SK-N-SH (cell line): ENCODE results near the gene COL15A1. TPM values are rescaled to one million over a fixed set of nuclear protein-coding genes. Genes with fewer than 3 reads are reported as not detected.

Experiments
- CTCF ChIA-PET: fragments of 300-600, 350-600 bp; formaldehyde crosslinking; extraction: SDS; loops from one replicate; lab custom pipeline; 2021; lab: Yijun Ruan, JAX
- POLR2A ChIA-PET: fragments of 350-600 bp; sonication (Branson Sonifier 250); formaldehyde crosslinking; extraction: SDS; loops from one replicate; lab custom pipeline; 2020; ENCODE audit warnings: antibody characterized with exemption, inconsistent platforms; lab: Yijun Ruan, JAX
- DNase-seq: peaks from one replicate; pipeline ENCODE4 v3.0.0; 2012
- H2AFZ ChIP-seq: fragments of 200-600 bp; sonication (generic); 2 replicates; pipeline ENCODE4 v1.8.1; 2016; ENCODE audit warnings: antibody characterized with exemption, mild to moderate bottlenecking, low read depth
- H3F3A ChIP-seq: fragments of 200-600 bp; sonication (generic); replicated peaks from 2 replicates; pipeline ENCODE3; 2016; ENCODE audit warnings: antibody characterized with exemption, mild to moderate bottlenecking; ENCODE audit not compliant: insufficient read depth
- H3K27ac ChIP-seq, 2 experiments: fragments of 200-500 bp in 1 of 2; fragments of 200-600 bp in 1 of 2; sonication (Bioruptor generic) in 1 of 2; sonication (generic), shearing (Covaris generic) in 1 of 2; 2 replicates each; pipeline versions ENCODE4 v1.5.1 to v1.6.1; 2014 to 2016; ENCODE audit warnings: low read depth in 2 of 2, inconsistent platforms in 1 of 2, low read length in 1 of 2, mild to moderate bottlenecking in 1 of 2, mixed read lengths in 1 of 2
- H3K27me3 ChIP-seq: fragments of 200-600 bp; sonication (generic), shearing (Covaris generic); 2 replicates; pipeline ENCODE4 v1.6.1; 2016; ENCODE audit warnings: mixed run types; ENCODE audit not compliant: insufficient read depth
- H3K36me3 ChIP-seq, 2 experiments: fragments of 200-500 bp in 1 of 2; fragments of 200-600 bp in 1 of 2; sonication (Bioruptor generic) in 1 of 2; sonication (generic) in 1 of 2; replicated peaks in 1 of 2; 2 replicates each; pipeline versions ENCODE3 to v1.5.1; 2014 to 2016; ENCODE audit warnings: low read length in 1 of 2, mild to moderate bottlenecking in 1 of 2; ENCODE audit not compliant: insufficient read depth in 2 of 2, control insufficient read depth in 1 of 2
- H3K4me1 ChIP-seq, 2 experiments: fragments of 200-500 bp in 1 of 2; fragments of 200-600 bp in 1 of 2; sonication (Bioruptor generic) in 1 of 2; sonication (generic), shearing (Covaris generic) in 1 of 2; 2 replicates each; pipeline versions ENCODE4 v1.5.1 to v1.6.1; 2014 to 2016; ENCODE audit warnings: low read depth in 1 of 2, low read length in 1 of 2, mixed run types in 1 of 2; ENCODE audit not compliant: insufficient read depth in 2 of 2, control insufficient read depth in 1 of 2
- H3K4me2 ChIP-seq: fragments of 200-600 bp; sonication (generic), shearing (Covaris generic); 2 replicates; pipeline ENCODE4 v1.6.1; 2017; ENCODE audit warnings: mixed run types
- H3K4me3 ChIP-seq, 2 experiments: fragments of 200-500 bp in 1 of 2; fragments of 200-600 bp in 1 of 2; sonication (Bioruptor generic) in 1 of 2; sonication (generic), shearing (Covaris generic) in 1 of 2; 2 replicates each; pipeline versions ENCODE4 v1.5.1 to v1.8.1; 2014 to 2016; ENCODE audit warnings: low read depth in 2 of 2, inconsistent platforms in 1 of 2, low read length in 1 of 2, mild to moderate bottlenecking in 1 of 2, mixed read lengths in 1 of 2, moderate library complexity in 1 of 2
- H3K79me2 ChIP-seq: fragments of 200-600 bp; sonication (generic); 2 replicates; pipeline ENCODE4 v1.8.1; 2017; ENCODE audit warnings: mild to moderate bottlenecking; ENCODE audit not compliant: insufficient read depth
- H3K9ac ChIP-seq: fragments of 200-600 bp; sonication (generic); 2 replicates; pipeline ENCODE4 v1.6.1; 2017; ENCODE audit warnings: mixed run types
- H3K9me2 ChIP-seq: fragments of 200-600 bp; sonication (generic); 2 replicates; pipeline ENCODE4 v1.6.1; 2017; ENCODE audit warnings: mixed run types
- H3K9me3 ChIP-seq: fragments of 200-600 bp; sonication (generic); 2 replicates; pipeline ENCODE4 v1.6.1; 2017; ENCODE audit warnings: mixed run types, mild to moderate bottlenecking, moderate library complexity
- H4K20me1 ChIP-seq: fragments of 200-600 bp; sonication (generic); 2 replicates; pipeline ENCODE4 v1.6.1; 2017; ENCODE audit warnings: mild to moderate bottlenecking, mixed run types; ENCODE audit not compliant: insufficient read depth
- EP300 ChIP-seq, 2 experiments: IDR thresholded peaks; 2 replicates each; pipeline versions ENCODE4 v1.4.0 to v1.6.1; 2012; ENCODE audit warnings: borderline replicate concordance in 1 of 2, low read depth in 1 of 2, low read length in 1 of 2
- EZH2phosphoT487 ChIP-seq: fragments of 200-600 bp; sonication (generic); IDR thresholded peaks from 2 replicates; pipeline ENCODE4 v1.6.1; 2017; ENCODE audit warnings: low read depth, mixed run types, mild to moderate bottlenecking, antibody characterized with exemption, moderate library complexity, borderline replicate concordance
- FOXJ3 ChIP-seq: sonication (generic); formaldehyde crosslinking; IDR thresholded peaks from 2 replicates; pipeline ENCODE4 v1.5.1; 2020; ENCODE audit warnings: mild to moderate bottlenecking, missing genetic modification reagents
- FOXM1 ChIP-seq: IDR thresholded peaks from 2 replicates; pipeline ENCODE4 v1.4.0; 2012; ENCODE audit warnings: low read depth, mild to moderate bottlenecking
- GATA2 ChIP-seq: sonication (generic); formaldehyde crosslinking; IDR thresholded peaks from 2 replicates; pipeline ENCODE4 v1.5.0; 2020; ENCODE audit warnings: mild to moderate bottlenecking, missing genetic modification reagents
- MEF2A ChIP-seq: IDR thresholded peaks from 2 replicates; pipeline ENCODE4 v1.4.0; 2012; ENCODE audit warnings: low read depth, borderline replicate concordance
- NFIC ChIP-seq: IDR thresholded peaks from 2 replicates; pipeline ENCODE4 v1.4.0; 2012; ENCODE audit warnings: borderline replicate concordance
- NRF1 ChIP-seq: IDR thresholded peaks from 2 replicates; pipeline ENCODE4 v1.6.1; 2012; ENCODE audit warnings: low read depth, mild to moderate bottlenecking, low read length
- POLR2AphosphoS5 ChIP-seq: IDR thresholded peaks from 2 replicates; pipeline ENCODE4 v1.6.1; 2012; ENCODE audit warnings: low read depth, low read length
- RFX5 ChIP-seq: IDR thresholded peaks from 2 replicates; pipeline ENCODE4 v1.6.1; 2012; ENCODE audit warnings: mild to moderate bottlenecking, improper control_type of control experiment, low read length
- RXRA ChIP-seq: IDR thresholded peaks from 2 replicates; pipeline ENCODE4 v1.4.0; 2012; ENCODE audit warnings: low read depth, mild to moderate bottlenecking, borderline replicate concordance
- SMC3 ChIP-seq: IDR thresholded peaks from 2 replicates; pipeline ENCODE4 v1.6.1; 2012; ENCODE audit warnings: low read depth, low read length, improper control_type of control experiment
- TAF1 ChIP-seq: IDR thresholded peaks from 2 replicates; pipeline ENCODE4 v1.6.1; 2012; ENCODE audit warnings: low read depth, mild to moderate bottlenecking, low read length, moderate library complexity, borderline replicate concordance
- TCF12 ChIP-seq: IDR thresholded peaks from 2 replicates; pipeline ENCODE4 v1.4.0; 2012
- TEAD4 ChIP-seq: IDR thresholded peaks from 2 replicates; pipeline ENCODE4 v1.4.0; 2012; ENCODE audit warnings: mild to moderate bottlenecking, borderline replicate concordance; ENCODE audit not compliant: insufficient read depth
- YY1 ChIP-seq: IDR thresholded peaks from 2 replicates; pipeline ENCODE4 v1.4.0; 2012; ENCODE audit warnings: low read depth, mild to moderate bottlenecking
- WGBS: methylation state at CpG from one replicate; pipeline ENCODE4 v1.1.6; 2017; ENCODE audit warnings: low lambda C conversion rate; 5-methylcytosine and 5-hydroxymethylcytosine counted together
- polyA plus RNA-seq, 3 experiments: library from polyadenylated mRNA; depleted of rRNA; stranded (reverse); fragments of >200 nt; gene quantifications; 2 replicates each; pipeline ENCODE4 v1.2.3, GENCODE V29; 2012
- TF ChIP-seq, protein P1 (sequence below): IDR thresholded peaks from 2 replicates; pipeline ENCODE4 v1.4.0; 2012; ENCODE audit warnings: low read depth
- TF ChIP-seq, protein P2 (sequence below): fragments of 200-600 bp; sonication (generic); IDR thresholded peaks from 2 replicates; pipeline ENCODE4 v1.6.1; 2017; ENCODE audit warnings: antibody characterized with exemption, mild to moderate bottlenecking, moderate library complexity
- TF ChIP-seq, protein P3 (sequence below): IDR thresholded peaks from 2 replicates; pipeline ENCODE4; 2012
- TF ChIP-seq, protein P4 (sequence below): fragments of 150-350 bp; IDR thresholded peaks from 2 replicates; pipeline ENCODE4 v1.6.1; 2016; ENCODE audit warnings: mild to moderate bottlenecking, low read depth, low read length

The COL15A1 gene
- polyA plus RNA-seq, 1 of the 3 experiments (the other 2 are of a cell fraction): 0.84 TPM

DNA sequence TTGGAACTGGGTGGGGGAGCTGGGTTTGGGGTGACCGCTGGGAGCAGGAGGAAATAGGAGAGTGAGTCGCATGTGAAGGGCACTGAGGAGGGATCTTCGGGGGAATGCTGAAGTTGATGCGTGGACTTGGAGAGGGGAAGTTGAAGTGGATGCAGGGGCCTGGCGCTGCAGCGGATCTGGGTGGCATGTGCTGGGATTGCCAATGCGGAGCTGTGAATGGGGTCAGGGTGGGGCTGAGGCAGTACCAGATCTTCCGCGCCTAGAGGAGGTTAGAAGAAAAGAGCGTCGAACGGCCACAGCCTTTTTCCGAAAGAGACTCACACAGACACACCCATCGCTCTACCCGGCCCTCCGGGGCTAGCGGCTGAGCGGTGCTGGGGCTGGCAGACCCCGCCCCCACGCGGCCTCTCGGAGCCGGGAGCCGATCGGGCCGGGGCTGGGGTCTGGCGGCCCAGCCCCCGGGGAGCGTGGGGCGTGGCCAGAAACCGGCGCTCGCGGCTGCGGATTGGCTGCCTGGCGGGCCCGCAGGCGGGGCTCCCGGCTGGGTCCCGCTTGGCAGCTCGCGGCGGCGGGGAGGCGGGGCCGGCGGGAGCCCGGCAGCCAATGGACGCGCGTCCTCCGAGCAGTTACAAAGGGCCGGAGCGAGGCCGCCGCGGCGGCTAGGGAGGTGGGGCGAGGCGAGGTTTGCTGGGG, 160.9 kb downstream of the COL15A1 start, which contains the start of gene TGFBR1:
TSS of gene TGFBR1 (plus strand) at position 655 of the 693 bp plus-strand sequence. CDS start 93 bp downstream, outside the sequence.
- H3K9me2 ChIP-seq: no peaks in the 10 kb centered on the region
- POLR2A ChIA-PET: interaction anchor here (0.7 to 1.3 kb wide), 2 partner anchors 12 to 440 kb away, joined by 3 to 6 read pairs; no protein-coding TSS in a partner anchor
- H3F3A ChIP-seq: peaks cover 3% of the 10 kb centered on the region
- no peaks in the 10 kb centered on the region for H3K36me3 ChIP-seq
- TF ChIP-seq, protein P1, sequence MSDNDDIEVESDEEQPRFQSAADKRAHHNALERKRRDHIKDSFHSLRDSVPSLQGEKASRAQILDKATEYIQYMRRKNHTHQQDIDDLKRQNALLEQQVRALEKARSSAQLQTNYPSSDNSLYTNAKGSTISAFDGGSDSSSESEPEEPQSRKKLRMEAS: peak; percentile 60; the same call in 1 of the 2 replicates
- TF ChIP-seq, protein P2, sequence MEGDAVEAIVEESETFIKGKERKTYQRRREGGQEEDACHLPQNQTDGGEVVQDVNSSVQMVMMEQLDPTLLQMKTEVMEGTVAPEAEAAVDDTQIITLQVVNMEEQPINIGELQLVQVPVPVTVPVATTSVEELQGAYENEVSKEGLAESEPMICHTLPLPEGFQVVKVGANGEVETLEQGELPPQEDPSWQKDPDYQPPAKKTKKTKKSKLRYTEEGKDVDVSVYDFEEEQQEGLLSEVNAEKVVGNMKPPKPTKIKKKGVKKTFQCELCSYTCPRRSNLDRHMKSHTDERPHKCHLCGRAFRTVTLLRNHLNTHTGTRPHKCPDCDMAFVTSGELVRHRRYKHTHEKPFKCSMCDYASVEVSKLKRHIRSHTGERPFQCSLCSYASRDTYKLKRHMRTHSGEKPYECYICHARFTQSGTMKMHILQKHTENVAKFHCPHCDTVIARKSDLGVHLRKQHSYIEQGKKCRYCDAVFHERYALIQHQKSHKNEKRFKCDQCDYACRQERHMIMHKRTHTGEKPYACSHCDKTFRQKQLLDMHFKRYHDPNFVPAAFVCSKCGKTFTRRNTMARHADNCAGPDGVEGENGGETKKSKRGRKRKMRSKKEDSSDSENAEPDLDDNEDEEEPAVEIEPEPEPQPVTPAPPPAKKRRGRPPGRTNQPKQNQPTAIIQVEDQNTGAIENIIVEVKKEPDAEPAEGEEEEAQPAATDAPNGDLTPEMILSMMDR: no peak
- peak; percentile 22; the same call in 1 of the 2 replicates for TF ChIP-seq TAF1
- TF ChIP-seq EZH2phosphoT487: no peak
- no peak for TF ChIP-seq RFX5
- TF ChIP-seq FOXM1: no peak
- TF ChIP-seq MEF2A: no peak
- peak; percentile 37; the same call in 1 of the 2 replicates for TF ChIP-seq NRF1
- TF ChIP-seq GATA2 (CRISPR knock-in tag): no peak
- no peak for TF ChIP-seq YY1
- no peak for TF ChIP-seq SMC3
- TF ChIP-seq, protein P3, sequence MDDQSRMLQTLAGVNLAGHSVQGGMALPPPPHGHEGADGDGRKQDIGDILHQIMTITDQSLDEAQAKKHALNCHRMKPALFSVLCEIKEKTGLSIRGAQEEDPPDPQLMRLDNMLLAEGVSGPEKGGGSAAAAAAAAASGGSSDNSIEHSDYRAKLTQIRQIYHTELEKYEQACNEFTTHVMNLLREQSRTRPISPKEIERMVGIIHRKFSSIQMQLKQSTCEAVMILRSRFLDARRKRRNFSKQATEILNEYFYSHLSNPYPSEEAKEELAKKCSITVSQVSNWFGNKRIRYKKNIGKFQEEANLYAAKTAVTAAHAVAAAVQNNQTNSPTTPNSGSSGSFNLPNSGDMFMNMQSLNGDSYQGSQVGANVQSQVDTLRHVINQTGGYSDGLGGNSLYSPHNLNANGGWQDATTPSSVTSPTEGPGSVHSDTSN: no peak
- no peak for TF ChIP-seq NFIC
- TF ChIP-seq EP300 (IDR thresholded peaks at IDR 0.05; ENCODE audit: borderline replicate concordance in 1 of 2, low read depth in 1 of 2, low read length in 1 of 2): no peak
- TF ChIP-seq RXRA: no peak
- TF ChIP-seq POLR2AphosphoS5: peak; percentile 49; the same call in 1 of the 2 replicates
- TF ChIP-seq, protein P4, sequence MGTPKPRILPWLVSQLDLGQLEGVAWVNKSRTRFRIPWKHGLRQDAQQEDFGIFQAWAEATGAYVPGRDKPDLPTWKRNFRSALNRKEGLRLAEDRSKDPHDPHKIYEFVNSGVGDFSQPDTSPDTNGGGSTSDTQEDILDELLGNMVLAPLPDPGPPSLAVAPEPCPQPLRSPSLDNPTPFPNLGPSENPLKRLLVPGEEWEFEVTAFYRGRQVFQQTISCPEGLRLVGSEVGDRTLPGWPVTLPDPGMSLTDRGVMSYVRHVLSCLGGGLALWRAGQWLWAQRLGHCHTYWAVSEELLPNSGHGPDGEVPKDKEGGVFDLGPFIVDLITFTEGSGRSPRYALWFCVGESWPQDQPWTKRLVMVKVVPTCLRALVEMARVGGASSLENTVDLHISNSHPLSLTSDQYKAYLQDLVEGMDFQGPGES: 0 out of 2 replicates have a peak, but pooled peaks have one; percentile 24
- no peak for TF ChIP-seq TEAD4
- TF ChIP-seq FOXJ3 (CRISPR knock-in tag): no peak
- 0 out of 2 replicates have a peak, but pooled peaks have one; percentile 13 for TF ChIP-seq TCF12
- TF ChIP-seq, all 33 proteins: peak for 6
- Histone ChIP-seq H3K4me2 (peak within 1 kb of the TSS; percentile 85), H3K27ac (peak within 1 kb of the TSS; percentile 76 to 82), H3K9ac (peak within 1 kb of the TSS; percentile 93), H3K4me1 (peaks cover 8 to 10% of the 10 kb centered on the region in 2 experiments), H3K4me3 (peak within 1 kb of the TSS; percentile 86 to 87), H4K20me1 (peaks cover 38% of the 10 kb centered on the region), H3K79me2 (peaks cover 42% of the 10 kb centered on the region), H3K27me3 (no peaks in the 10 kb centered on the region), H2AFZ (peak within 1 kb of the TSS; percentile 91), H3K9me3 (no peaks in the 10 kb centered on the region)
- peak; percentile 99 for DNase-seq
- CTCF ChIA-PET: interaction anchor here (0.7 to 2.0 kb wide), 9 partner anchors 9 to 129 kb away, joined by 3 to 6 read pairs (median 3); no protein-coding TSS in a partner anchor
- WGBS: 1% methylated on average over 21 of the region's 60 CpGs
